Neuronal stem cell (in vitro differentiated cells): ENCODE measurements around the gene PRR33.

Experiments
- DNase-seq: peaks from one replicate; pipeline ENCODE4 v3.0.0-alpha.2; 2013; ENCODE audit warnings: low spot score
- H2AFZ ChIP-seq: one replicate; pipeline ENCODE4 v1.6.1; 2013; ENCODE audit warnings: mild to moderate bottlenecking, low read length, inconsistent platforms
- H2AK5ac ChIP-seq: 2 replicates; pipeline ENCODE4 v1.6.1; 2013; ENCODE audit warnings: low read depth, mild to moderate bottlenecking, inconsistent platforms, low read length, moderate library complexity, mixed read lengths
- H2BK120ac ChIP-seq: 2 replicates; pipeline ENCODE4 v1.6.1; 2013; ENCODE audit warnings: low read depth, mild to moderate bottlenecking, inconsistent platforms, low read length, moderate library complexity, mixed read lengths
- H2BK12ac ChIP-seq: one replicate; pipeline ENCODE4 v1.6.1; 2013; ENCODE audit warnings: low read length, inconsistent platforms
- H2BK15ac ChIP-seq: 2 replicates; pipeline ENCODE4 v1.6.1; 2013; ENCODE audit warnings: mild to moderate bottlenecking, low read length, inconsistent platforms, mixed read lengths
- H2BK5ac ChIP-seq: one replicate; pipeline ENCODE4 v1.6.1; 2013; ENCODE audit warnings: inconsistent platforms, mild to moderate bottlenecking, low read length, moderate library complexity
- H3K14ac ChIP-seq: one replicate; pipeline ENCODE4 v1.6.1; 2013; ENCODE audit warnings: low read length, inconsistent platforms
- H3K18ac ChIP-seq: 2 replicates; pipeline ENCODE4 v1.6.1; 2013; ENCODE audit warnings: low read length, inconsistent platforms
- H3K23ac ChIP-seq: 2 replicates; pipeline ENCODE4 v1.6.1; 2013; ENCODE audit warnings: low read depth, mild to moderate bottlenecking, mixed read lengths, low read length, inconsistent platforms; ENCODE audit not compliant: poor library complexity
- H3K27ac ChIP-seq: replicated peaks from 3 replicates; pipeline ENCODE4 v1.5.1; 2013; ENCODE audit warnings: low read length, inconsistent platforms
- H3K27me3 ChIP-seq, 3 experiments: 2 replicates each; pipeline ENCODE4 v1.6.1; 2013; ENCODE audit warnings: low read length in 3 of 3, mild to moderate bottlenecking in 2 of 3, inconsistent platforms in 1 of 3, low read depth in 1 of 3, mixed read lengths in 1 of 3, moderate library complexity in 1 of 3; ENCODE audit not compliant: control insufficient read depth in 3 of 3, insufficient read depth in 3 of 3
- H3K36me3 ChIP-seq, 2 donors: replicated peaks in 1 of 2; 2 replicates each; pipeline ENCODE4 v1.6.1; 2013; ENCODE audit warnings: low read length in 2 of 2; ENCODE audit not compliant: control insufficient read depth in 2 of 2, insufficient read depth in 2 of 2
- H3K4ac ChIP-seq: 2 replicates; pipeline ENCODE4 v1.6.1; 2013; ENCODE audit warnings: inconsistent platforms, mild to moderate bottlenecking, low read length, moderate library complexity
- H3K4me1 ChIP-seq, 2 donors: 1 replicate in 1 of 2; 2 replicates in 1 of 2; pipeline ENCODE4 v1.6.1; 2013; ENCODE audit warnings: low read length in 2 of 2, low read depth in 1 of 2; ENCODE audit not compliant: control insufficient read depth in 2 of 2, insufficient read depth in 1 of 2
- H3K4me2 ChIP-seq: one replicate; pipeline ENCODE4 v1.6.1; 2013; ENCODE audit warnings: mild to moderate bottlenecking, low read length, inconsistent platforms; ENCODE audit not compliant: insufficient read depth, poor library complexity, severe bottlenecking
- H3K4me3 ChIP-seq, 2 donors: 2 replicates each; pipeline ENCODE4 v1.5.1; 2013; ENCODE audit warnings: low read length in 2 of 2, mild to moderate bottlenecking in 2 of 2, inconsistent platforms in 1 of 2, moderate library complexity in 1 of 2
- H3K79me1 ChIP-seq: one replicate; pipeline ENCODE4 v1.6.1; 2013; ENCODE audit warnings: low read depth, mild to moderate bottlenecking, inconsistent platforms, low read length, moderate library complexity
- H3K9ac ChIP-seq: one replicate; pipeline ENCODE4 v1.6.1; 2013; ENCODE audit warnings: mild to moderate bottlenecking, low read depth, low read length, inconsistent platforms; ENCODE audit not compliant: poor library complexity
- H3K9me3 ChIP-seq, 2 donors: replicated peaks in 1 of 2; 2 replicates each; pipeline versions ENCODE3 to v1.6.1; 2013; ENCODE audit warnings: low read length in 2 of 2, mild to moderate bottlenecking in 2 of 2, inconsistent platforms in 1 of 2, low read depth in 1 of 2, mixed read lengths in 1 of 2, moderate library complexity in 1 of 2; ENCODE audit not compliant: control insufficient read depth in 2 of 2, insufficient read depth in 1 of 2
- H4K8ac ChIP-seq: one replicate; pipeline ENCODE4 v1.6.1; 2013; ENCODE audit warnings: low read depth, mild to moderate bottlenecking, inconsistent platforms, low read length, moderate library complexity
- H4K91ac ChIP-seq: one replicate; pipeline ENCODE4 v1.6.1; 2013; ENCODE audit warnings: low read length, low read depth, mild to moderate bottlenecking, inconsistent platforms; ENCODE audit not compliant: poor library complexity
- WGBS, 2 donors: extraction: QIAGEN DNeasy Blood & Tissue Kit; methylation state at CpG; one replicate each; pipeline ENCODE4 v1.1.7; 2013; ENCODE audit warnings: missing lambda C conversion rate in 2 of 2, mixed read lengths in 1 of 2; ENCODE audit not compliant: insufficient read length in 2 of 2, insufficient replicate concordance in 1 of 2; ENCODE audit errors: extremely low coverage in 2 of 2; 5-methylcytosine and 5-hydroxymethylcytosine counted together

The PRR33 gene

GRCh38 chr11:1929621-1930461, 38.1 kb upstream of the PRR33 start:
- Histone ChIP-seq H3K79me1 (no peaks in the 10 kb centered on the region), H4K91ac (no peak overlapping the region), H3K18ac (peak overlapping the region; percentile 57), H3K9me3 (no peaks in the 10 kb centered on the region), H2BK12ac (no peak overlapping the region), H3K23ac (no peak overlapping the region), H3K14ac (peak overlapping the region; percentile 71), H2AFZ (peak overlapping the region; percentile 35), H3K9ac (no peak overlapping the region), H3K4me1 (peaks cover 11 to 16% of the 10 kb centered on the region in 2 donors), H2BK15ac (no peak overlapping the region), H2AK5ac (peak overlapping the region; percentile 36), H3K36me3 (no peaks in the 10 kb centered on the region), H3K27ac (no peak overlapping the region), H2BK5ac (peak overlapping the region; percentile 96), H3K4me2 (no peak overlapping the region), H2BK120ac (no peak overlapping the region), H3K4ac (no peak overlapping the region), H3K4me3 (no peak overlapping the region), H3K27me3 (peaks cover 0 to 3% (median 0%) of the 10 kb centered on the region in 3 experiments), H4K8ac (peak overlapping the region; percentile 86)
- WGBS, 2 donors: no CpG with 5 or more reads among the region's 25 CpGs
- DNase-seq: no peak

DNA sequence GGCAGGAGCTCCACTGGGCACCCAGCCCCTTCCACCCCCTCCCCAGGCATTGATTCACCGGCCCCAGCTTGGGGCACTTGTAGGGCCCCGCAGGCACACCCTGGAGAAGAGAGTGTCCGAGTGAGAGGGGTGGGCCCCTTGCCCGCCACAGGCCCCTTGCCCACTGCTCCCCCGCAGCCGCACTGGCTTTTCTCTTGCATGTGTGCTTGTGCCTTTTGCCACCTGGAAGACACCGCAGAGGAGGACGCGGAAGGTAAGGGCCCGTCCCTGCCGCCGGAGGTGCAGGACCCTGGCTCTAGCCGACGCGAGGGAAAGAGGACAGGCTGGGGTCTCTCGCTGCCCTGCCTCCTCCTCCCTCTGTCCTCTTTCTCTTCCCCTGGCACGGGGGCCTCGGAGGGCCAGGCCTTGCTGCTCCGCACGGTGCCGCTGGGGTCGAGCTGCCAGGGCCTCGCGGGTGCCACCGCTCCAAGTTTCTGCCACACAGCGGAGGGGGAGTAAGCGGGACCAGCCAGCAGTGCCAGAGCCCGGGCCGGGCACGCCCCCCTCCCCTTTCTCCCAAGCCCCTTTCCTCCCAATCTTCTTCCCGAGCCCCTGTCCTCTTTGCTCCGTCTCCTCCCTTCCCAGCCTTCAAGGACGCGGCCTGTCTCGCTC, 37.3 kb upstream of the PRR33 start:
- Histone ChIP-seq H3K18ac (peak overlapping the region; percentile 71), H4K8ac (peak overlapping the region; percentile 65), H2BK5ac (peak overlapping the region; percentile 96), H3K9me3 (no peaks in the 10 kb centered on the region), H3K4me1 (peaks cover 11 to 16% of the 10 kb centered on the region in 2 donors), H2BK120ac (peak overlapping the region; percentile 87), H3K27me3 (no peaks in the 10 kb centered on the region), H2AK5ac (peak overlapping the region; percentile 36), H3K36me3 (no peaks in the 10 kb centered on the region), H3K79me1 (no peaks in the 10 kb centered on the region), H2AFZ (peak overlapping the region; percentile 93), H3K4me2 (no peak overlapping the region), H2BK12ac (peak overlapping the region; percentile 30), H4K91ac (no peak overlapping the region), H3K23ac (peak overlapping the region; percentile 11), H2BK15ac (peak overlapping the region; percentile 87), H3K14ac (no peak overlapping the region), H3K4me3 (no peak overlapping the region), H3K9ac (no peak overlapping the region), H3K27ac (no peak overlapping the region), H3K4ac (no peak overlapping the region)
- DNase-seq: no peak
- WGBS, 2 donors: no CpG with 5 or more reads among the region's 35 CpGs

GRCh38 chr11:1928470-1928890, 36.8 kb upstream of the PRR33 start:
- no peaks in the 10 kb centered on the region for H3K36me3 ChIP-seq
- H3K79me1 ChIP-seq: no peaks in the 10 kb centered on the region
- WGBS, 2 donors: no CpG with 5 or more reads among the region's 13 CpGs
- H2BK15ac ChIP-seq: peak overlapping the region; percentile 87
- no peaks in the 10 kb centered on the region for H3K9me3 ChIP-seq
- peak overlapping the region; percentile 93 for H2AFZ ChIP-seq
- no peak overlapping the region for H3K18ac ChIP-seq
- DNase-seq: no peak
- no peak overlapping the region for H4K91ac ChIP-seq
- H2BK120ac ChIP-seq: peak overlapping the region; percentile 87
- peak overlapping the region; percentile 11 for H3K23ac ChIP-seq
- H3K9ac ChIP-seq: no peak overlapping the region
- H2BK5ac ChIP-seq: no peak overlapping the region
- H3K4ac ChIP-seq: no peak overlapping the region
- peak overlapping the region; percentile 89 for H3K14ac ChIP-seq
- no peak overlapping the region for H3K4me3 ChIP-seq
- no peak overlapping the region for H4K8ac ChIP-seq
- H2BK12ac ChIP-seq: no peak overlapping the region
- H3K27me3 ChIP-seq: no peaks in the 10 kb centered on the region
- peak overlapping the region; percentile 98 for H2AK5ac ChIP-seq
- no peak overlapping the region for H3K4me2 ChIP-seq
- peaks cover 11 to 16% of the 10 kb centered on the region in 2 donors for H3K4me1 ChIP-seq
- H3K27ac ChIP-seq: no peak overlapping the region
